Measurements from ENCODE around the gene ANKS1B.

GRCh38 chr12:98911396-98911795 is 1073.3 kb downstream of the ANKS1B start:
- TF ChIP-seq, protein P1, sequence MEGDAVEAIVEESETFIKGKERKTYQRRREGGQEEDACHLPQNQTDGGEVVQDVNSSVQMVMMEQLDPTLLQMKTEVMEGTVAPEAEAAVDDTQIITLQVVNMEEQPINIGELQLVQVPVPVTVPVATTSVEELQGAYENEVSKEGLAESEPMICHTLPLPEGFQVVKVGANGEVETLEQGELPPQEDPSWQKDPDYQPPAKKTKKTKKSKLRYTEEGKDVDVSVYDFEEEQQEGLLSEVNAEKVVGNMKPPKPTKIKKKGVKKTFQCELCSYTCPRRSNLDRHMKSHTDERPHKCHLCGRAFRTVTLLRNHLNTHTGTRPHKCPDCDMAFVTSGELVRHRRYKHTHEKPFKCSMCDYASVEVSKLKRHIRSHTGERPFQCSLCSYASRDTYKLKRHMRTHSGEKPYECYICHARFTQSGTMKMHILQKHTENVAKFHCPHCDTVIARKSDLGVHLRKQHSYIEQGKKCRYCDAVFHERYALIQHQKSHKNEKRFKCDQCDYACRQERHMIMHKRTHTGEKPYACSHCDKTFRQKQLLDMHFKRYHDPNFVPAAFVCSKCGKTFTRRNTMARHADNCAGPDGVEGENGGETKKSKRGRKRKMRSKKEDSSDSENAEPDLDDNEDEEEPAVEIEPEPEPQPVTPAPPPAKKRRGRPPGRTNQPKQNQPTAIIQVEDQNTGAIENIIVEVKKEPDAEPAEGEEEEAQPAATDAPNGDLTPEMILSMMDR (IDR thresholded peaks at IDR 0.05) = no peak
- TF ChIP-seq POLR2A (IDR thresholded peaks at IDR 0.05) = no peak

Measured in thyroid gland (tissue), 4 donors.